ENCODE results near the gene ATP5PB. TPM values are rescaled to one million over a fixed set of nuclear protein-coding genes. Genes with fewer than 3 reads are reported as not detected.

Gene ATP5PB
- total RNA-seq, 1 experiment from 2014 or later, result 323 TPM

GRCh38 chr1:111481387-111482221 lies 32.3 kb downstream of the ATP5PB start:
- Histone ChIP-seq H3K36me3 (ENCODE audit: control insufficient read depth in 1 of 2, insufficient read depth in 2 of 2, low read length in 2 of 2) (no peaks in the 10 kb centered on the region), H3K9ac (ENCODE audit: low read length) (no peak overlapping the region), H4K20me1 (ENCODE audit: insufficient read depth) (no peaks in the 10 kb centered on the region), H3K9me2 (ENCODE audit: insufficient read depth) (no peaks in the 10 kb centered on the region), H3K27ac (ENCODE audit: low read depth, low read length) (no peak overlapping the region), H3K9me3 (ENCODE audit: control insufficient read depth in 1 of 2, insufficient read depth in 1 of 2, low read depth in 1 of 2, low read length in 2 of 2) (no peaks in the 10 kb centered on the region), H3K4me1 (ENCODE audit: control insufficient read depth in 1 of 2, insufficient read depth in 2 of 2, low read length in 2 of 2) (no peaks in the 10 kb centered on the region), H3K79me2 (ENCODE audit: insufficient read depth, low read length) (no peaks in the 10 kb centered on the region), H3K4me2 (ENCODE audit: low read length) (no peak overlapping the region), H2AFZ (ENCODE audit: low read depth, low read length, poor library complexity, severe bottlenecking) (no peak overlapping the region), H3K27me3 (ENCODE audit: insufficient read depth, low read length) (no peaks in the 10 kb centered on the region), H3K4me3 (replicated peaks in 1 of 2; ENCODE audit: low read depth in 1 of 2, low read length in 2 of 2) (no peak overlapping the region)
- CTCF ChIA-PET, result interaction anchor here (0.6 to 3.2 kb wide), 15 partner anchors 9 to 888 kb away, joined by 3 to 41 read pairs (median 6); partner anchors contain the start of gene INKA2
- DNase-seq (ENCODE audit: low read depth, low spot score), result peak; percentile 42
- RAD21 ChIA-PET (ENCODE audit: low non-redundant PET in 1 of 2, low total read pairs in 2 of 2, uncharacterized antibody in 2 of 2, unreplicated experiment in 2 of 2), result interaction anchor here (0.6 to 1.4 kb wide), 8 partner anchors 26 to 784 kb away, joined by 3 to 7 read pairs (median 3); no protein-coding TSS in a partner anchor
- POLR2A ChIA-PET, result interaction anchor here (0.7 kb wide), 1 partner anchor 266 kb away, joined by 3 read pairs; no protein-coding TSS in a partner anchor
- no peak for TF ChIP-seq EGR1 (IDR thresholded peaks at IDR 0.05; ENCODE audit: low read depth)
- peak; percentile 88 for TF ChIP-seq RAD21 (IDR thresholded peaks at IDR 0.05; ENCODE audit: low read depth)
- peak; percentile 59 to 84 (median 67) for TF ChIP-seq CTCF (IDR thresholded peaks at IDR 0.05 in 2 of 3, conservative IDR thresholded peaks at IDR 0.05 in 1 of 3; ENCODE audit: borderline replicate concordance in 1 of 3, insufficient read depth in 1 of 3, low read depth in 2 of 3, low read length in 2 of 3)
- peak; percentile 48 for TF ChIP-seq TCF7L2 (IDR thresholded peaks at IDR 0.05; ENCODE audit: borderline replicate concordance, extremely low read depth, insufficient read depth, insufficient read length)
- peak; percentile 97 for ATAC-seq
- intact Hi-C loops (cut with micrococcal nuclease), result loop anchor here (1.0 to 5.0 kb wide), 4 partner anchors 175 to 511 kb away; no protein-coding TSS in a partner anchor
- no TSS peak for BruUV-seq (replicated peaks)

DNA sequence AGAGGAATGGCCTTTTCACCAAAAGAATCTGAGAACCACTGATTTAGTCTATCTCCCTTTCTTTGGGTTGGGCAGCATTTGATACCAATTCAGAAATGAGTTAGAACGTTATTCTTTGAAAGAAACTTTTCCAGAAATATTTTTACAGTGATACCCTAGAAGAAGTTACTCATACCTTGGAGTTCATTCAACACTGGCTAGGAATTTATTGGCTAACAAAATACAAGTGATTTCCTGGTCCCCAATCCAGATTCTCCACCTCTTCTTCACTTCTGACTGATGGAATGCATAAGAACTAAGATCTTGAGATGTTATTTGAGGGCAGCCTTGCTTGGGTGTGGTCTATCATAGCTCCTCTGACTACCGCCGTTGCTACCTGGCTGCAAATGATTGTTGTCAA lies 33.9 kb downstream of the ATP5PB start:
- Histone ChIP-seq H3K79me2 (ENCODE audit: insufficient read depth, low read length) (no peaks in the 10 kb centered on the region), H3K9ac (ENCODE audit: low read length) (no peak overlapping the region), H3K4me1 (ENCODE audit: control insufficient read depth in 1 of 2, insufficient read depth in 2 of 2, low read length in 2 of 2) (no peaks in the 10 kb centered on the region), H4K20me1 (ENCODE audit: insufficient read depth) (no peaks in the 10 kb centered on the region), H3K4me2 (ENCODE audit: low read length) (no peak overlapping the region), H3K4me3 (replicated peaks in 1 of 2; ENCODE audit: low read depth in 1 of 2, low read length in 2 of 2) (no peak overlapping the region), H2AFZ (ENCODE audit: low read depth, low read length, poor library complexity, severe bottlenecking) (no peak overlapping the region), H3K36me3 (ENCODE audit: control insufficient read depth in 1 of 2, insufficient read depth in 2 of 2, low read length in 2 of 2) (no peaks in the 10 kb centered on the region), H3K27ac (ENCODE audit: low read depth, low read length) (no peak overlapping the region), H3K9me2 (ENCODE audit: insufficient read depth) (no peaks in the 10 kb centered on the region), H3K9me3 (ENCODE audit: control insufficient read depth in 1 of 2, insufficient read depth in 1 of 2, low read depth in 1 of 2, low read length in 2 of 2) (no peaks in the 10 kb centered on the region), H3K27me3 (ENCODE audit: insufficient read depth, low read length) (no peaks in the 10 kb centered on the region)
- BruUV-seq (replicated peaks), result no TSS peak
- DNase-seq (ENCODE audit: low read depth, low spot score), result no peak
- intact Hi-C loops (cut with micrococcal nuclease), result loop anchor here (5.0 kb wide), 2 partner anchors 284 to 509 kb away; no protein-coding TSS in a partner anchor
- ChIA-PET CTCF (interaction anchor here (3.2 kb wide), 1 partner anchor 285 kb away, joined by 41 read pairs; no protein-coding TSS in a partner anchor), POLR2A (no interaction called here), RAD21 (ENCODE audit: low non-redundant PET in 1 of 2, low total read pairs in 2 of 2, uncharacterized antibody in 2 of 2, unreplicated experiment in 2 of 2) (no interaction called here)
- ATAC-seq, result no peak
- TF ChIP-seq EGR1 (IDR thresholded peaks at IDR 0.05; ENCODE audit: low read depth) (no peak), POLR2A (IDR thresholded peaks at IDR 0.05; ENCODE audit: borderline replicate concordance, extremely low read depth, insufficient read depth, insufficient read length) (no peak), SIN3A (IDR thresholded peaks at IDR 0.05; ENCODE audit: low read depth) (no peak), ELF1 (IDR thresholded peaks at IDR 0.05; ENCODE audit: borderline replicate concordance, low read depth) (no peak), TCF7L2 (IDR thresholded peaks at IDR 0.05; ENCODE audit: borderline replicate concordance, extremely low read depth, insufficient read depth, insufficient read length) (no peak), ZNF274 (IDR thresholded peaks at IDR 0.05; ENCODE audit: low read depth, low read length) (no peak), EZH2 (IDR thresholded peaks at IDR 0.05) (no peak), FOSL1 (IDR thresholded peaks at IDR 0.05; ENCODE audit: low read depth) (no peak), EZH2phosphoT487 (IDR thresholded peaks at IDR 0.05; ENCODE audit: borderline replicate concordance) (no peak)
- TF ChIP-seq, protein P1, sequence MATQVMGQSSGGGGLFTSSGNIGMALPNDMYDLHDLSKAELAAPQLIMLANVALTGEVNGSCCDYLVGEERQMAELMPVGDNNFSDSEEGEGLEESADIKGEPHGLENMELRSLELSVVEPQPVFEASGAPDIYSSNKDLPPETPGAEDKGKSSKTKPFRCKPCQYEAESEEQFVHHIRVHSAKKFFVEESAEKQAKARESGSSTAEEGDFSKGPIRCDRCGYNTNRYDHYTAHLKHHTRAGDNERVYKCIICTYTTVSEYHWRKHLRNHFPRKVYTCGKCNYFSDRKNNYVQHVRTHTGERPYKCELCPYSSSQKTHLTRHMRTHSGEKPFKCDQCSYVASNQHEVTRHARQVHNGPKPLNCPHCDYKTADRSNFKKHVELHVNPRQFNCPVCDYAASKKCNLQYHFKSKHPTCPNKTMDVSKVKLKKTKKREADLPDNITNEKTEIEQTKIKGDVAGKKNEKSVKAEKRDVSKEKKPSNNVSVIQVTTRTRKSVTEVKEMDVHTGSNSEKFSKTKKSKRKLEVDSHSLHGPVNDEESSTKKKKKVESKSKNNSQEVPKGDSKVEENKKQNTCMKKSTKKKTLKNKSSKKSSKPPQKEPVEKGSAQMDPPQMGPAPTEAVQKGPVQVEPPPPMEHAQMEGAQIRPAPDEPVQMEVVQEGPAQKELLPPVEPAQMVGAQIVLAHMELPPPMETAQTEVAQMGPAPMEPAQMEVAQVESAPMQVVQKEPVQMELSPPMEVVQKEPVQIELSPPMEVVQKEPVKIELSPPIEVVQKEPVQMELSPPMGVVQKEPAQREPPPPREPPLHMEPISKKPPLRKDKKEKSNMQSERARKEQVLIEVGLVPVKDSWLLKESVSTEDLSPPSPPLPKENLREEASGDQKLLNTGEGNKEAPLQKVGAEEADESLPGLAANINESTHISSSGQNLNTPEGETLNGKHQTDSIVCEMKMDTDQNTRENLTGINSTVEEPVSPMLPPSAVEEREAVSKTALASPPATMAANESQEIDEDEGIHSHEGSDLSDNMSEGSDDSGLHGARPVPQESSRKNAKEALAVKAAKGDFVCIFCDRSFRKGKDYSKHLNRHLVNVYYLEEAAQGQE (IDR thresholded peaks at IDR 0.05; ENCODE audit: low read depth), result no peak

Measured in HCT116 (cell line).